PC-3 (cell line): Measurements from ENCODE around the gene C3orf18.

ENCODE experiments used
- CTCF ChIP-seq: fragments of 300-600 bp; sonication (generic); conservative IDR thresholded peaks from 2 replicates; pipeline ENCODE4 v1.5.1; 2017; ENCODE audit warnings: antibody characterized with exemption, low read depth, mild to moderate bottlenecking, low read length
- EZH2 ChIP-seq: fragments of 300-600 bp; sonication (generic); IDR thresholded peaks from one replicate; pipeline ENCODE4 v1.6.1; 2017; ENCODE audit warnings: antibody characterized with exemption, mild to moderate bottlenecking, low read length; ENCODE audit not compliant: unreplicated experiment

- TF ChIP-seq CTCF: no peak
- no peak for TF ChIP-seq EZH2
These were observed 44.2 kb downstream of the C3orf18 start for GRCh38 chr3:50523279-50523811.
